GM12865 (cell line): ENCODE measurements around the gene SAMD14.

ENCODE experiments used
- DNase-seq: peaks from one replicate; pipeline ENCODE4 v3.0.0; 2010; ENCODE audit warnings: low read depth
- H3K4me3 ChIP-seq: 2 replicates; pipeline ENCODE4 v1.5.1; 2011; ENCODE audit warnings: mild to moderate bottlenecking, low read depth, low read length, control low read depth
- TF ChIP-seq, protein P1 (sequence below): IDR thresholded peaks from 2 replicates; pipeline ENCODE4 v1.5.1; 2011; ENCODE audit warnings: low read length, control low read depth, low read depth, inconsistent platforms; ENCODE audit not compliant: insufficient read depth; ENCODE audit errors: missing control alignments

Gene SAMD14

DNA sequence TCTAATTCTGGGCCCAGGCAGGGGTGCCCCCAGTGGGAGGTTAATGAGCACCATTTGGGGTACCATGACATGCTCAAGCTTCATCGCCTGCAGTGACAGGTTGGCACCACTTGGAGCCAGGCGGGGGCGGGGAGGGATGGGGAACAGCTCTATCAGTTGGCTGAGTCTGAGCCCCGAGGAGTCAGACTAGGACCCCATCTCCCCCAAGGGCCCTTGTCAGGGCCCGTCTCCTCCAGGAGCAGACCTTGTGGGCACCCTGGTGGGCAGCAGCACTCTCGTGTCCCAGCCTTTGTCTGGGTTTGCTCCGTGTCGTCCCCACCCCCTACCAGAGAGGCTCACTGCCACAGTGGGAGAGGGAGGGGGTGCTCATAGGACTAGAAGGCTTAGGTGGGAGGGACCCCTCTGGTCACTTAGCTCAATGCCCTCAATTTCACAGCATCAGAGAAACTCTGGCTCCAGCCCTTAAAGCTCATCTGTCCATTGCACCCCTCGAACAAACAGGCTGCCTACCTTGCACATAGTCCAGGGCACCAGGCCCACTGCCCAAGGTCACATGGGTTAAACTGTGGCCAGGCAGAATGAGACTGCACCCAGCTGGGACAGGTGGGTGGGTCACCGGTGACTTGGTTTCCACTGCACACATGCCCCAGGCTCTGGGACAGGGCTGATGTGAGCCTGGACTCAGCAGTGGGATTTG is 16.4 kb upstream of the SAMD14 start:
- H3K4me3 ChIP-seq = peak overlapping the region; percentile 91
- no peak for DNase-seq
- TF ChIP-seq, protein P1, sequence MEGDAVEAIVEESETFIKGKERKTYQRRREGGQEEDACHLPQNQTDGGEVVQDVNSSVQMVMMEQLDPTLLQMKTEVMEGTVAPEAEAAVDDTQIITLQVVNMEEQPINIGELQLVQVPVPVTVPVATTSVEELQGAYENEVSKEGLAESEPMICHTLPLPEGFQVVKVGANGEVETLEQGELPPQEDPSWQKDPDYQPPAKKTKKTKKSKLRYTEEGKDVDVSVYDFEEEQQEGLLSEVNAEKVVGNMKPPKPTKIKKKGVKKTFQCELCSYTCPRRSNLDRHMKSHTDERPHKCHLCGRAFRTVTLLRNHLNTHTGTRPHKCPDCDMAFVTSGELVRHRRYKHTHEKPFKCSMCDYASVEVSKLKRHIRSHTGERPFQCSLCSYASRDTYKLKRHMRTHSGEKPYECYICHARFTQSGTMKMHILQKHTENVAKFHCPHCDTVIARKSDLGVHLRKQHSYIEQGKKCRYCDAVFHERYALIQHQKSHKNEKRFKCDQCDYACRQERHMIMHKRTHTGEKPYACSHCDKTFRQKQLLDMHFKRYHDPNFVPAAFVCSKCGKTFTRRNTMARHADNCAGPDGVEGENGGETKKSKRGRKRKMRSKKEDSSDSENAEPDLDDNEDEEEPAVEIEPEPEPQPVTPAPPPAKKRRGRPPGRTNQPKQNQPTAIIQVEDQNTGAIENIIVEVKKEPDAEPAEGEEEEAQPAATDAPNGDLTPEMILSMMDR = peak; percentile 18

DNA sequence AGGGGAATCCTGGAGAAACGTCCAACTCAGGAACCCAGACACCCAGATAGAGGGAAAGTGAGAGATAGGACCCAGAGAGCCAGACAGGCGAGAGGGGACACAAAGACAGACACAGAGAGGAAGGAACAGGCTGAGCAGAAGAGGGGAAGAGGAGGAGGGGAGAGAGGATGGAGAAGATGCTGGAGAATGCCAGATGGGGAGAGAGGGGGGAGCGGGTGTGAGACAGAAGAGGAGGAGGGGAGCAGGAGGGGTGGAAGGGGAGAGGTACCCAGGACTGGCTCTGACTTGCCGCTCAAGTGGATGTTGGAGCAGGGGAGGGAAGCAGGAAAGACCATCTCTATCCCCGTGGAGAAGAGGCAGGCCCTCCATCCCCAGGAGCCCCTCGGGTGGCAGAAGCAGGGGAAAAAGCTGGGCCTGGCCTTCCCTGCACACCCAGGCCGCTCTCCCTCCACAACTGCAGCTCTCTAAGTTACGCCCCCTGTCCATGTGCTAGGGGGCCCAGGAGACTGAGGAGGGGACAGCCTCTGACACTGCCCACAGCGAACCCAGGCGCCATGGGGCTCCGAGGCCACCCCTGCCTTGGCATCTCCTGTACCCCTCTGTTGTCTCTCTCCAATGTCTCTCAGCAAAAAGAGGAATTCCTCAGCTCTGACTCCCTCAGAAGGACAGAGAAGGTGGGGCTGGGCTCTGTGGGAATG is 15.7 kb upstream of the SAMD14 start:
- TF ChIP-seq, protein P1 = no peak
- H3K4me3 ChIP-seq = peak overlapping the region; percentile 91
- no peak for DNase-seq

DNA sequence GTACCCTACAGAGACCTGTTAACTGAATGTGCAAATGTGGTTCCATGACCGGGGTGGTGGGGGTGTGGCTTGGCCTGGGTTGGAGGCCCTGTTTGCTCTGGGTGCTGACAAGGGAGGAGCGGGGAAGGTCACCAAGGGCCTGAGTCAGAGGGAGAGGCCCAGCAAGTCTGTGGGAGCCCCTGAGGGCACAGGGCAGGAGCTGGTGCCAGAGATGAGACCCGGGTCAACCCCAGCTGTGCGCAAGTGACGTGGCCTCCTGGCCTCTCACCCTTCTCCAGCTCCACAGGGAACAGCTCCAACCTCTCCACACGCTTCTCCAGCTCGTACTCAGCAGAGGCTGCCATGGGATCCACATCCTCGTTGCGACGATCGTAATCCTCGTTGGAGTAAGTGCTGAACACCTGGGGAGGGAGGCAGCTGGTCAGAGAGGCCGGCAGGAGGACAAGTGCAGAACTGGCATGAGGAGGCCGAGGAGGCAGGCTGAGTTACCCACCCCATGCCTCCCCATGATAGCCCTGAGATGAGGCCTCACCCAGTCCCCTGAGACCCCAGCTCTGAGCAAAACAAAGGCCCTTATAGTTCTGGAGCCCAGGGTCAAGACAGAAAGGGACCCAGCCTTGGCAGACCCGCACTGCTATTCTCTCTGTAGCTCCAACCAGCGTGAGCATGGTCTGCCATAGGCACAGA is 15.0 kb upstream of the SAMD14 start:
- no peak overlapping the region for H3K4me3 ChIP-seq
- DNase-seq = no peak
- TF ChIP-seq, protein P1 = no peak

DNA sequence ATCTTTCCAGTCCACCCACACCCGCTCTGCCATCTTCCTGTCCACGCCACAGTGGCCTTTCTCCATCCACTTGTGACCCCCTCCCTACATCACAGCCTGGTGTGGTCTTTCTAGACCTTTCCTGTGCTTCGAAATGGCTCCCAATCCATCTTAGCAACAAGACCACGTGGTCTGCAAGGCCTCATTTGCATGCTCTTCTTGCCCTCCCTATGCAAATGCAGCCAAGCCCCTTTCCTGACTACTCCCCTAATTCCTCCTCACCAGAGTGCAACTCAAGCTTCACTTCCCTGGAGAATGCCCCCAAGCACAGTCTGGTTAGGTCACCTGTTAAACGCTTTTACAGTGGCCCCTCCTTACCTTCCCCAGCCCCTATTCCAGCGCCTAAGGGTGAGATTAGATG is 14.4 kb upstream of the SAMD14 start:
- TF ChIP-seq, protein P1 = no peak
- no peak overlapping the region for H3K4me3 ChIP-seq
- DNase-seq = no peak

DNA sequence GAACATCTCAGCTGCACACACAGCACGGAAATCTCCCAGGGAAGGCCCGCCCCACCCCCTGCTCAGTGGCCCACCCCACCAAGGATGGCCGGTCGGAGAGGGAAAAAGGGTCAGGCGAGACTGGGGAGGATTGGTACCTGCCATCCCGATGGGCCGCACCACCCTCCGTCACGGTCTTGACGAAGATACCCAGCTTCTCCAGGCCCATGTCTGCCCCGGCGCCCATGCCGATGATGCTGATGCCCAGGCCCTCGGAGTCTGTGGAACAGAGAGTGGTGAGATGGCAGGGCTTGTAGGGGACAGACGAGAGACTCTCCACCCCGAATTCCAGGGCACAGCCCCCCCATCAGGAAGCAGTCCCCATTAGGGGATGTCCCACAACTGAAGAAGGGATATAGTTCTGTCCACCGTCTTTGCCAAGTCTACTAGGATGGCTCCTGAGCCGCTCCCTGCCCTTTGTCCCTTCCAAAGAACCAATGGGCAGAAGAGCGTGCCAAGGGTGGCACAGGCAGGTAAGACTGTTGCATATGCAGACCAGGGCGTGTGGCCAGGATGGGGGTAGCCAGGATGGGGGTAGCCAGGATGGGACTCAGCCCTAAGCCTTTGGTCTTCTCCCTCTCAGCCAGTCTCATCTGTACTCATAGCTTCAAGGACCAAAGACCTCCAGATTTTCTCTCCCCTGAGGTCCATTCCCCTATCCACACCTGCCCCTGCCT is 13.7 kb upstream of the SAMD14 start:
- TF ChIP-seq, protein P1 = no peak
- DNase-seq = no peak
- no peak overlapping the region for H3K4me3 ChIP-seq

DNA sequence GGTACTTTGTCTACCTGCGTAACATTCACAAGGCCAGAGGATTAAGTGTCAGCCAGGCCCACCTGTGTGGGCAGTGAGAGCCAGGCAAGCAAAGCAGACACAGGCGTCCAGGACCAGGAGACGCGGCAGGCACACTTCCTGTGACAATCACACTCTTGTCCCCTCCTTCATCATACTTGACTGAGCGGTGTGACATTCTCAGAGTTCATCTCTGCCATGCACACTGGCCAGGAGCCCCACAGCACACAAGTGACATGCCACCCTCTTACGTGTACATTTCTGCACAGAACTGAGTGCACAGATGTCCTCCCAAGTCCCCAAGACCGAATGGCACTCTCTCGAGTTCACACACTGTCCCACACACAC is 11.8 kb upstream of the SAMD14 start:
- TF ChIP-seq, protein P1 = no peak
- no peak for DNase-seq
- no peak overlapping the region for H3K4me3 ChIP-seq
